H1 (cell line): ENCODE data around the gene PLEKHN1. TPM values are rescaled to one million over a fixed set of nuclear protein-coding genes. Genes with fewer than 3 reads are reported as not detected.

ENCODE experiments used
- CTCF ChIA-PET: fragments of 300-600 bp; sonication (Branson Sonifier 250); formaldehyde crosslinking; loops from one replicate; lab custom pipeline; 2021; ENCODE audit not compliant: partially characterized antibody; lab: Charles Lee
- POLR2A ChIA-PET: fragments of 300-600 bp; sonication (Branson Sonifier 250); formaldehyde crosslinking; loops from one replicate; lab custom pipeline; 2021; ENCODE audit warnings: inconsistent platforms; ENCODE audit not compliant: partially characterized antibody; lab: Charles Lee
- DNase-seq, 2 experiments: peaks; one replicate each; pipeline versions ENCODE4 v3.0.0 to v3.0.0-alpha.2; 2010 to 2022; ENCODE audit warnings: low spot score in 2 of 2, low read depth in 1 of 2, mixed read lengths in 1 of 2
- FAIRE-seq: peaks from 2 replicates; lab custom pipeline; 2011; peaks lifted over from hg19 to GRCh38; lab: Jason Lieb, UNC
- H2AFZ ChIP-seq: 2 replicates; pipeline ENCODE4 v1.8.1; 2012; ENCODE audit warnings: low read length, inconsistent platforms
- H2AK5ac ChIP-seq: 2 replicates; pipeline ENCODE4 v1.6.1; 2013; ENCODE audit warnings: low read depth, low read length
- H2BK120ac ChIP-seq: replicated peaks from 2 replicates; pipeline ENCODE3; 2013; ENCODE audit warnings: low read depth, low read length, inconsistent platforms
- H2BK12ac ChIP-seq: 2 replicates; pipeline ENCODE4 v1.6.1; 2013; ENCODE audit warnings: low read depth, low read length
- H2BK15ac ChIP-seq: 2 replicates; pipeline ENCODE4 v1.6.1; 2013; ENCODE audit warnings: low read length
- H2BK20ac ChIP-seq: 2 replicates; pipeline ENCODE4 v1.6.1; 2013; ENCODE audit warnings: low read length
- H2BK5ac ChIP-seq: 2 replicates; pipeline ENCODE4 v1.6.1; 2013; ENCODE audit warnings: low read depth, low read length
- H3K14ac ChIP-seq: 2 replicates; pipeline ENCODE4 v1.6.1; 2013; ENCODE audit warnings: inconsistent platforms; ENCODE audit not compliant: insufficient read length
- H3K18ac ChIP-seq: 2 replicates; pipeline ENCODE4 v1.6.1; 2013; ENCODE audit warnings: low read length; ENCODE audit errors: extremely low read depth
- H3K23ac ChIP-seq: 2 replicates; pipeline ENCODE4 v1.6.1; 2013; ENCODE audit warnings: inconsistent platforms; ENCODE audit not compliant: insufficient read length
- H3K23me2 ChIP-seq: 2 replicates; pipeline ENCODE4 v1.6.1; 2013; ENCODE audit warnings: low read depth, low read length
- H3K27ac ChIP-seq: 2 replicates; pipeline ENCODE4 v1.6.1; 2011; ENCODE audit warnings: low read depth, low read length, inconsistent platforms
- H3K27me3 ChIP-seq, 4 experiments: replicated peaks in 1 of 4; 1 replicate in 1 of 4; 2 replicates in 3 of 4; pipeline versions ENCODE4 v1.6.1 to v1.8.1; 2011 to 2013; ENCODE audit warnings: low read length in 3 of 4, mild to moderate bottlenecking in 3 of 4, inconsistent platforms in 2 of 4, mixed read lengths in 2 of 4, moderate library complexity in 1 of 4; ENCODE audit not compliant: control insufficient read depth in 3 of 4, insufficient read depth in 3 of 4; ENCODE audit errors: extremely low read depth in 1 of 4
- H3K36me3 ChIP-seq, 4 experiments: 2 replicates each; pipeline versions ENCODE4 v1.6.1 to v1.8.1; 2011 to 2013; ENCODE audit warnings: mild to moderate bottlenecking in 4 of 4, low read length in 3 of 4, moderate library complexity in 2 of 4, control low read depth in 1 of 4, inconsistent platforms in 1 of 4; ENCODE audit not compliant: insufficient read depth in 4 of 4, control insufficient read depth in 2 of 4
- H3K4ac ChIP-seq: replicated peaks from 2 replicates; pipeline ENCODE3; 2013; ENCODE audit warnings: low read length, low read depth, mixed read lengths, inconsistent platforms; ENCODE audit not compliant: insufficient read length
- H3K4me1 ChIP-seq, 4 experiments: replicated peaks in 1 of 4; 1 replicate in 1 of 4; 2 replicates in 3 of 4; pipeline versions ENCODE4 v1.6.1 to v1.8.1; 2011 to 2013; ENCODE audit warnings: low read length in 3 of 4, inconsistent platforms in 2 of 4, mixed read lengths in 1 of 4; ENCODE audit not compliant: insufficient read depth in 4 of 4, control insufficient read depth in 3 of 4
- H3K4me2 ChIP-seq, 2 experiments: 2 replicates each; pipeline versions ENCODE4 v1.6.1 to v1.8.1; 2011 to 2013; ENCODE audit warnings: low read depth in 2 of 2, low read length in 2 of 2, control low read depth in 1 of 2, inconsistent platforms in 1 of 2, mild to moderate bottlenecking in 1 of 2; ENCODE audit not compliant: insufficient read depth in 1 of 2
- H3K4me3 ChIP-seq, 4 experiments: fragments of 200-600, 300-600 bp in 1 of 4; sonication (generic), shearing (Covaris generic), sonication (Bioruptor Twin) in 1 of 4; 2 replicates each; pipeline versions ENCODE4 v1.5.1 to v1.8.1; 2011 to 2016; ENCODE audit warnings: low read length in 4 of 4, low read depth in 3 of 4, control low read depth in 2 of 4, inconsistent platforms in 2 of 4, mild to moderate bottlenecking in 2 of 4, mixed read lengths in 1 of 4, moderate library complexity in 1 of 4; ENCODE audit not compliant: insufficient read depth in 2 of 4; ENCODE audit errors: extremely low read depth in 1 of 4
- H3K56ac ChIP-seq: replicated peaks from 2 replicates; pipeline ENCODE3; 2013; ENCODE audit warnings: low read depth, mild to moderate bottlenecking, mixed read lengths, low read length, inconsistent platforms; ENCODE audit not compliant: insufficient read length
- H3K79me1 ChIP-seq: 2 replicates; pipeline ENCODE4 v1.6.1; 2013; ENCODE audit warnings: low read depth, low read length, control low read depth
- H3K79me2 ChIP-seq, 2 experiments: 2 replicates each; pipeline versions ENCODE4 v1.6.1 to v1.8.1; 2012 to 2013; ENCODE audit warnings: low read length in 2 of 2, mild to moderate bottlenecking in 2 of 2, inconsistent platforms in 1 of 2; ENCODE audit not compliant: insufficient read depth in 2 of 2, control insufficient read depth in 1 of 2
- H3K9ac ChIP-seq, 4 experiments: replicated peaks in 1 of 4; 1 replicate in 1 of 4; 2 replicates in 3 of 4; pipeline versions ENCODE4 v1.6.1 to v1.8.1; 2011 to 2013; ENCODE audit warnings: low read depth in 3 of 4, low read length in 3 of 4, control low read depth in 2 of 4, mild to moderate bottlenecking in 2 of 4, moderate library complexity in 2 of 4, inconsistent platforms in 1 of 4; ENCODE audit errors: extremely low read depth in 1 of 4
- H3K9me3 ChIP-seq, 2 experiments: 2 replicates each; pipeline versions ENCODE4 v1.6.1 to v1.8.1; 2012 to 2013; ENCODE audit warnings: mild to moderate bottlenecking in 2 of 2, moderate library complexity in 2 of 2, control low read depth in 1 of 2, inconsistent platforms in 1 of 2, low read depth in 1 of 2, low read length in 1 of 2, mixed read lengths in 1 of 2; ENCODE audit not compliant: insufficient read depth in 2 of 2
- H4K20me1 ChIP-seq, 2 experiments: replicated peaks in 1 of 2; 2 replicates each; pipeline versions ENCODE3 to v1.8.1; 2011 to 2013; ENCODE audit warnings: inconsistent platforms in 2 of 2, low read length in 2 of 2, mild to moderate bottlenecking in 1 of 2; ENCODE audit not compliant: insufficient read depth in 2 of 2, control insufficient read depth in 1 of 2
- H4K5ac ChIP-seq: 2 replicates; pipeline ENCODE4 v1.6.1; 2013; ENCODE audit warnings: low read length, low read depth, mixed read lengths, inconsistent platforms; ENCODE audit not compliant: insufficient read length
- H4K8ac ChIP-seq: 2 replicates; pipeline ENCODE4 v1.8.0; 2013; ENCODE audit warnings: mild to moderate bottlenecking, moderate library complexity, low read length, inconsistent platforms; ENCODE audit not compliant: insufficient read depth; ENCODE audit errors: extremely low read depth
- H4K91ac ChIP-seq: replicated peaks from 2 replicates; pipeline ENCODE3; 2013; ENCODE audit warnings: low read length, mixed read lengths, inconsistent platforms; ENCODE audit not compliant: insufficient read length
- BRCA1 ChIP-seq: IDR thresholded peaks from 2 replicates; pipeline ENCODE4 v1.6.1; 2012; ENCODE audit warnings: low read depth, low read length, improper control_type of control experiment
- CBX8 ChIP-seq: fragments of 300-800, 300-1000 bp; sonication (generic); IDR thresholded peaks from 2 replicates; pipeline ENCODE4 v1.7.1; 2016; ENCODE audit warnings: low read depth, low read length, borderline replicate concordance
- KDM4A ChIP-seq: IDR thresholded peaks from one replicate; pipeline ENCODE4 v1.7.1; 2012; ENCODE audit warnings: low read depth, mild to moderate bottlenecking, moderate library complexity, low read length, inconsistent platforms; ENCODE audit not compliant: severe bottlenecking
- KDM5A ChIP-seq: fragments of 200-600 bp; IDR thresholded peaks from 2 replicates; pipeline ENCODE4 v1.7.1; 2012; ENCODE audit warnings: mild to moderate bottlenecking, low read length, inconsistent platforms, mixed read lengths
- NANOG ChIP-seq: IDR thresholded peaks from 2 replicates; pipeline ENCODE4 v1.6.1; 2011; ENCODE audit warnings: low read length, low read depth, mild to moderate bottlenecking, inconsistent platforms; ENCODE audit not compliant: insufficient read depth, poor library complexity, severe bottlenecking
- PHF8 ChIP-seq: fragments of 200-600 bp; sonication (generic); conservative IDR thresholded peaks from 2 replicates; pipeline ENCODE4 v1.7.1; 2012; ENCODE audit warnings: low read depth, mild to moderate bottlenecking, inconsistent platforms, low read length, moderate library complexity
- POLR2AphosphoS5 ChIP-seq: IDR thresholded peaks from 2 replicates; pipeline ENCODE4 v1.6.1; 2011; ENCODE audit warnings: low read depth, low read length
- RFX5 ChIP-seq: IDR thresholded peaks from 2 replicates; pipeline ENCODE4 v1.6.1; 2011; ENCODE audit warnings: low read depth, low read length, improper control_type of control experiment, borderline replicate concordance
- SP2 ChIP-seq: IDR thresholded peaks from 2 replicates; pipeline ENCODE4 v1.6.1; 2012; ENCODE audit warnings: mild to moderate bottlenecking, low read length, inconsistent platforms
- YY1 ChIP-seq: IDR thresholded peaks from 2 replicates; pipeline ENCODE4 v1.6.1; 2011; ENCODE audit warnings: low read depth, mild to moderate bottlenecking, low read length
- WGBS, 2 experiments: shearing (Covaris generic) in 1 of 2; methylation state at CpG; one replicate each; pipeline versions ENCODE4 v1.1.6 to v1.1.7; 2013 to 2015; ENCODE audit warnings: low lambda C conversion rate in 2 of 2, mixed read lengths in 2 of 2, inconsistent platforms in 1 of 2, low coverage in 1 of 2, missing lambda C conversion rate in 1 of 2; ENCODE audit not compliant: insufficient replicate concordance in 2 of 2, insufficient coverage in 1 of 2, insufficient read length in 1 of 2; ENCODE audit errors: extremely low coverage in 1 of 2, missing lambda C conversion rate in 1 of 2; 5-methylcytosine and 5-hydroxymethylcytosine counted together
- polyA plus RNA-seq, 7 experiments: library from polyadenylated mRNA; depleted of rRNA in 3 of 7; stranded (reverse) in 5 of 7; unstranded in 2 of 7; fragments of >200 nt in 5 of 7; fragments of 200-250 nt in 2 of 7; gene quantifications; 1 replicate in 5 of 7; 2 replicates in 1 of 7; 4 replicates in 1 of 7; pipeline versions ENCODE4 v1.2.1 to v1.2.3, GENCODE V29; 2011 to 2013; ENCODE audit warnings: missing spikeins in 2 of 7, mixed read lengths in 2 of 7
- total RNA-seq: library from RNA; stranded (reverse); fragmentation: NEBNext Ultra II Directional; extraction: Animal tissue kit (Norgen Biotek cat#: 25700); gene quantifications from 2 replicates; pipeline ENCODE4 v1.2.1, GENCODE V29; 2021
- TF ChIP-seq, protein P1 (sequence below): IDR thresholded peaks from 2 replicates; pipeline ENCODE4 v1.6.1; 2012; ENCODE audit warnings: inconsistent platforms

Gene PLEKHN1
- total and polyA plus RNA-seq, 2 of the 8 experiments (the other 6 are each of a cell fraction or from before 2014, with no cell fraction given): 0.39 to 1.5 TPM

DNA sequence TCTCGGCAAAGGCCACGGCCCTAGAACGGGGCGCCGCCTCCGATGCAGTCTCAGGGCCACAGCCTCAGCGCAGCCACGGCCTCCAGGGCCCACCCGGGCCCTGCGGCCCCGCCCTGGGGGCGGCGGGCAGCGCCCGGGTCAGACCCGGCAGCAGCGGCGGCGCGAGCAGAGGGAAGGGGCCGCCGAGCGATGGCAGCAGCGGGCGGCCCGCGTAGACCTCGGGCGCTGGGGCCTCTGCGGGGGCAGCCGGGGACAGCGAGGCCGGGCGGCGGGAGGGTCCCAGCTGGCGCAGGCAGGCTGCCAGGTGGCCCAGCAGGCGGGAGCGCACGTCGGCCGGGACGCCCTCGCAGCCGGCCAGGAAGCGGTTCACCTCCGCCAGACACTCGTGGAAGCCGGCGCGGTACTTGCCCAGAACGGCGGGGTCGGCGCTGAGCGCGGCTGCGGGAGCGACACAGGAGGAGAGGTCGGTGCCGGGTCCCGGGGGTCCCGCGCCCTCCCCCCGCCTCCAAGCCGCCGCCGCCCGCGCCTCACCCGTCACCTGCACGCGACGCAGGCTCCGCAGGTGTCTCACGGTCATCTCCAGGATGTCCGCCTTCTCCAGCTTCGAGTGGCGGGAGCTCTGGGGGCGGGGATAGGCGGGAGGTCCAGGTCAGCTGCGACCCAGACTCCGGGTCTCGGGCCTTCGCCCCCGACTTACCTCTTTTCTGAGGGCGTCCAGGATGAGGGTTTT is 32.9 kb downstream of the PLEKHN1 start:
- no peak overlapping the region for H3K14ac ChIP-seq
- TF ChIP-seq, protein P1, sequence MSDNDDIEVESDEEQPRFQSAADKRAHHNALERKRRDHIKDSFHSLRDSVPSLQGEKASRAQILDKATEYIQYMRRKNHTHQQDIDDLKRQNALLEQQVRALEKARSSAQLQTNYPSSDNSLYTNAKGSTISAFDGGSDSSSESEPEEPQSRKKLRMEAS: peak; percentile 19; the same call in 1 of the 2 replicates
- no peak for TF ChIP-seq POLR2AphosphoS5
- TF ChIP-seq YY1: no peak
- peak; percentile 31 for TF ChIP-seq KDM4A
- TF ChIP-seq CBX8: no peak
- no peak for TF ChIP-seq NANOG
- TF ChIP-seq SP2: no peak
- TF ChIP-seq RFX5: no peak
- TF ChIP-seq BRCA1: no peak
- no peak for TF ChIP-seq KDM5A
- TF ChIP-seq PHF8: no peak

More for the DNA sequence above, 32.9 kb downstream of the PLEKHN1 start:
- WGBS, 2 experiments: 6% methylated on average over 36 of the region's 86 CpGs; no CpG with 5 or more reads in 1 of the 2 experiments
- Histone ChIP-seq H4K20me1 (peaks cover 0 to 8% of the 10 kb centered on the region in 2 experiments), H3K4ac (no peak overlapping the region), H3K4me1 (peaks cover 0 to 27% (median 12%) of the 10 kb centered on the region in 4 experiments; a peak in 6 of 7 replicates), H3K79me2 (no peaks in the 10 kb centered on the region), H2BK120ac (no peak overlapping the region), H3K79me1 (no peaks in the 10 kb centered on the region), H3K56ac (no peak overlapping the region), H3K23ac (no peak overlapping the region), H3K27ac (no peak overlapping the region), H4K5ac (no peak overlapping the region), H3K23me2 (peaks cover 13% of the 10 kb centered on the region; the same call in 1 of the 2 replicates), H3K9ac (peak overlapping the region in 1 of 4 experiments; percentile 67; a peak in 1 of 7 replicates), H3K4me3 (peak overlapping the region; percentile 24 to 77 (median 40); a peak in 6 of 8 replicates), H2BK5ac (no peak overlapping the region), H2BK15ac (no peak overlapping the region), H4K8ac (peak overlapping the region; percentile 93; the same call in 1 of the 2 replicates), H4K91ac (no peak overlapping the region), H3K4me2 (peak overlapping the region; percentile 56 to 71), H3K36me3 (peaks cover 0 to 18% (median 0%) of the 10 kb centered on the region in 4 experiments; a peak in 1 of 8 replicates), H2AFZ (no peak overlapping the region), H2AK5ac (no peak overlapping the region), H2BK12ac (no peak overlapping the region), H3K18ac (no peak overlapping the region), H3K9me3 (no peaks in the 10 kb centered on the region; a peak in 1 of 4 replicates), H2BK20ac (no peak overlapping the region), H3K27me3 (peaks cover 47 to 87% (median 73%) of the 10 kb centered on the region in 4 experiments)
- FAIRE-seq (no peak), DNase-seq (peak in 1 of 2 experiments; percentile 73)
- ChIA-PET CTCF (interaction anchor here (0.7 to 4.7 kb wide), 4 partner anchors 11 to 23 kb away, joined by 3 to 60 read pairs (median 22); partner anchors contain the start of genes ISG15 and PERM1), POLR2A (interaction anchor here (1.0 to 2.6 kb wide), 7 partner anchors 15 to 35 kb away, joined by 4 to 20 read pairs (median 4); no protein-coding TSS in a partner anchor)
